ENCODE data around the gene SERPINA7.

GRCh38 chrX:106014119-106014775 lies 24.3 kb downstream of the SERPINA7 start:
- TF ChIP-seq CTCF (conservative IDR thresholded peaks at IDR 0.05 in 1 of 2, IDR thresholded peaks at IDR 0.05 in 1 of 2; ENCODE audit: low read depth in 1 of 2, low read length in 2 of 2) (no peak), EZH2 (IDR thresholded peaks at IDR 0.05; ENCODE audit: low read length, missing control alignments) (no peak)
